ENCODE measurements around the gene GPR17. TPM values are rescaled to one million over a fixed set of nuclear protein-coding genes. Genes with fewer than 3 reads are reported as not detected.

Gene GPR17
- total and polyA plus RNA-seq, 2 experiments from 2014 or later = not detected

DNA sequence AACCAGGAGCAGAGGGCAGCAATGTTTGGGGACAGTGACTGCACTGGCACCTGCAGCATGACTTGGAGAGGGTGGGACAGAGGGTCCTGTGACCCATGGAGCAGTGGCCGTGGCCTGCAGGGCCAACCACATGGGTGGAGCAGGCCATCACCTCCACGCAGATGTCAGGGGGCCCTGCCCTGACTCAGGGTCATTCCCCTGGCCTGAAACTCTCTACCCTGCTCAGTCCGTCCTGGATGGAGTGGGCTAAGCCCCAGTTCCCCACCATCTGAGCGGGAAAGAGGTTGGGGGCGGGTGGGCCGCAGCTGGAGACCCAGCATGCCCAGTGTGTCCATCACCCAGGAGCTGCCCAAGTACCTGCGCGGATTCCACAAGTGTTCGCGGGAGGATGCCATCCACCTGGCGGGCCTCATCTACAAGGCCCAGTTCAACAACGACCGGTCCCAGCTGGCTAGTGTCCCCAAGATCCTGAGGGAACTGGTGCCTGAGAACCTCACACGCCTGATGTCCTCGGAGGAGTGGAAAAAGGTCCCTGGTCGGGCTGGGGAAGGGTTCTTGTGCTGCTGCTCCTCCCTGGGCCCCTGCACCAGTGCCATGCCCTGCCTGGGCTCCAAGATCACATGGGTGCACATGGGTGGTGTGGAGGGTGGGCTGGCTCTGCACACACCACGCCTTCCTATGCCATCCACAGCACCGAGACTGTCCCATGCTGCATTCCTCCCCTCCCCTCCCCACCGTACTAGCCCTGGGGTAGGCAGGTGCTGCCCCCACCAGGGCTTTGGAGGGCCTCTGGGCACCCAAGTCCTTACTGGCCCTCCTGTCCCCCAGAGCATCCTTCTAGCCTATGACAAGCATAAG, 10.3 kb upstream of the GPR17 start:
- Histone ChIP-seq H3K27ac (ENCODE audit: low read depth) (no peak overlapping the region), H3K4me3 (no peak overlapping the region), H3K79me2 (replicated peaks; ENCODE audit: insufficient read depth) (no peaks in the 10 kb centered on the region), H3F3A (replicated peaks; ENCODE audit: low read depth) (no peaks in the 10 kb centered on the region), H3K27me3 (ENCODE audit: insufficient read depth) (no peaks in the 10 kb centered on the region), H3K9me2 (ENCODE audit: insufficient read depth) (no peaks in the 10 kb centered on the region), H3K4me2 (no peak overlapping the region), H4K20me1 (replicated peaks; ENCODE audit: insufficient read depth) (no peaks in the 10 kb centered on the region), H3K36me3 (ENCODE audit: insufficient read depth) (no peaks in the 10 kb centered on the region), H3K4me1 (ENCODE audit: insufficient read depth) (peaks cover 10% of the 10 kb centered on the region; the same call in 1 of the 2 replicates), H2AFZ (no peak overlapping the region)
- TF ChIP-seq CTCF (conservative IDR thresholded peaks at IDR 0.05; ENCODE audit: low read depth in 2 of 2) (peak in 1 of 2 experiments; percentile 20; a peak in 1 of 4 replicates), ZNF331 (CRISPR knock-in tag; IDR thresholded peaks at IDR 0.05; ENCODE audit: low read depth) (no peak)
- TF ChIP-seq, protein P1, sequence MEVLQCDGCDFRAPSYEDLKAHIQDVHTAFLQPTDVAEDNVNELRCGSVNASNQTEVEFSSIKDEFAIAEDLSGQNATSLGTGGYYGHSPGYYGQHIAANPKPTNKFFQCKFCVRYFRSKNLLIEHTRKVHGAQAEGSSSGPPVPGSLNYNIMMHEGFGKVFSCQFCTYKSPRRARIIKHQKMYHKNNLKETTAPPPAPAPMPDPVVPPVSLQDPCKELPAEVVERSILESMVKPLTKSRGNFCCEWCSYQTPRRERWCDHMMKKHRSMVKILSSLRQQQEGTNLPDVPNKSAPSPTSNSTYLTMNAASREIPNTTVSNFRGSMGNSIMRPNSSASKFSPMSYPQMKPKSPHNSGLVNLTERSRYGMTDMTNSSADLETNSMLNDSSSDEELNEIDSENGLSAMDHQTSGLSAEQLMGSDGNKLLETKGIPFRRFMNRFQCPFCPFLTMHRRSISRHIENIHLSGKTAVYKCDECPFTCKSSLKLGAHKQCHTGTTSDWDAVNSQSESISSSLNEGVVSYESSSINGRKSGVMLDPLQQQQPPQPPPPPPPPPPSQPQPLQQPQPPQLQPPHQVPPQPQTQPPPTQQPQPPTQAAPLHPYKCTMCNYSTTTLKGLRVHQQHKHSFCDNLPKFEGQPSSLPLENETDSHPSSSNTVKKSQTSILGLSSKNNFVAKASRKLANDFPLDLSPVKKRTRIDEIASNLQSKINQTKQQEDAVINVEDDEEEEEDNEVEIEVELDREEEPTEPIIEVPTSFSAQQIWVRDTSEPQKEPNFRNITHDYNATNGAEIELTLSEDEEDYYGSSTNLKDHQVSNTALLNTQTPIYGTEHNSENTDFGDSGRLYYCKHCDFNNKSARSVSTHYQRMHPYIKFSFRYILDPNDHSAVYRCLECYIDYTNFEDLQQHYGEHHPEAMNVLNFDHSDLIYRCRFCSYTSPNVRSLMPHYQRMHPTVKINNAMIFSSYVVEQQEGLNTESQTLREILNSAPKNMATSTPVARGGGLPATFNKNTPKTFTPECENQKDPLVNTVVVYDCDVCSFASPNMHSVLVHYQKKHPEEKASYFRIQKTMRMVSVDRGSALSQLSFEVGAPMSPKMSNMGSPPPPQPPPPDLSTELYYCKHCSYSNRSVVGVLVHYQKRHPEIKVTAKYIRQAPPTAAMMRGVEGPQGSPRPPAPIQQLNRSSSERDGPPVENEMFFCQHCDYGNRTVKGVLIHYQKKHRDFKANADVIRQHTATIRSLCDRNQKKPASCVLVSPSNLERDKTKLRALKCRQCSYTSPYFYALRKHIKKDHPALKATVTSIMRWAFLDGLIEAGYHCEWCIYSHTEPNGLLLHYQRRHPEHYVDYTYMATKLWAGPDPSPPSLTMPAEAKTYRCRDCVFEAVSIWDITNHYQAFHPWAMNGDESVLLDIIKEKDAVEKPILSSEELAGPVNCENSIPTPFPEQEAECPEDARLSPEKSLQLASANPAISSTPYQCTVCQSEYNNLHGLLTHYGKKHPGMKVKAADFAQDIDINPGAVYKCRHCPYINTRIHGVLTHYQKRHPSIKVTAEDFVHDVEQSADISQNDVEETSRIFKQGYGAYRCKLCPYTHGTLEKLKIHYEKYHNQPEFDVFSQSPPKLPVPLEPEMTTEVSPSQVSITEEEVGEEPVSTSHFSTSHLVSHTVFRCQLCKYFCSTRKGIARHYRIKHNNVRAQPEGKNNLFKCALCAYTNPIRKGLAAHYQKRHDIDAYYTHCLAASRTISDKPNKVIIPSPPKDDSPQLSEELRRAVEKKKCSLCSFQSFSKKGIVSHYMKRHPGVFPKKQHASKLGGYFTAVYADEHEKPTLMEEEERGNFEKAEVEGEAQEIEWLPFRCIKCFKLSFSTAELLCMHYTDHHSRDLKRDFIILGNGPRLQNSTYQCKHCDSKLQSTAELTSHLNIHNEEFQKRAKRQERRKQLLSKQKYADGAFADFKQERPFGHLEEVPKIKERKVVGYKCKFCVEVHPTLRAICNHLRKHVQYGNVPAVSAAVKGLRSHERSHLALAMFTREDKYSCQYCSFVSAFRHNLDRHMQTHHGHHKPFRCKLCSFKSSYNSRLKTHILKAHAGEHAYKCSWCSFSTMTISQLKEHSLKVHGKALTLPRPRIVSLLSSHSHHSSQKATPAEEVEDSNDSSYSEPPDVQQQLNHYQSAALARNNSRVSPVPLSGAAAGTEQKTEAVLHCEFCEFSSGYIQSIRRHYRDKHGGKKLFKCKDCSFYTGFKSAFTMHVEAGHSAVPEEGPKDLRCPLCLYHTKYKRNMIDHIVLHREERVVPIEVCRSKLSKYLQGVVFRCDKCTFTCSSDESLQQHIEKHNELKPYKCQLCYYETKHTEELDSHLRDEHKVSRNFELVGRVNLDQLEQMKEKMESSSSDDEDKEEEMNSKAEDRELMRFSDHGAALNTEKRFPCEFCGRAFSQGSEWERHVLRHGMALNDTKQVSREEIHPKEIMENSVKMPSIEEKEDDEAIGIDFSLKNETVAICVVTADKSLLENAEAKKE (CRISPR knock-in tag; IDR thresholded peaks at IDR 0.05) = no peak
- Mint-ChIP-seq H3K4me1 (peaks cover 7% of the 10 kb centered on the region; the same call in 1 of the 3 replicates), H3K9me3 (no peaks in the 10 kb centered on the region), H3K4me3 (no peak overlapping the region), H3K36me3 (ENCODE audit: low read depth) (no peaks in the 10 kb centered on the region), H3K27me3 (ENCODE audit: insufficient read depth, low read depth, poor library complexity) (peaks cover 3% of the 10 kb centered on the region), H3K27ac (no peak overlapping the region)
- no peak for DNase-seq (ENCODE audit: low spot score)
- ATAC-seq = no peak

Data from GM23338 (cell line).